ENCODE measurements around the gene PDE9A.
"Not testable (repeated sequence)": the region's sequence is repeated elsewhere in the genome, so short reads cannot be mapped to it uniquely, and the experiment has no call there.

The PDE9A gene

GRCh38 chr21:42715427-42715826 lies 62.0 kb downstream of the PDE9A start:
- not testable (repeated sequence) for DNase-seq (ENCODE audit: low spot score)

DNA sequence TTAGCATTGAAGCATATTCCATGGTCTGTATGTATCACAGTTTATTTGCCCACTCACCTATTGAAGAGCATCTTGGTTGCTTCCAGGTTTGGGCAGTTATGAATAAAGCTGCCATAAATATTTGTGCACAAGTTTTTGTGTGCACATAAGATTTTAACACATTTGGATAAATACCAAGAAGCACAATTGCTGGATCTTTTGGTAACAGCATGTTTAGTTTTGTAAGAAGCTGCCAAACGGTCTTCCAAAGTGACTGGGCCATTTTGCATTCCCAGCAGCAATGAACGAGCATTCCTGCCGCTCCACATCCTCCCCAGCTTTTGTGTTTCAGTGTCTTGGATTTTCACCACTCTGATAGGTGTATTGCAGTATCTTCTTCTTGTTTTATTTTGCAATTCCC lies 62.7 kb downstream of the PDE9A start:
- DNase-seq (ENCODE audit: low spot score): no peak

- not testable (repeated sequence) for DNase-seq (ENCODE audit: low spot score)
These were observed 67.1 kb downstream of the PDE9A start for GRCh38 chr21:42720484-42720883.

GRCh38 chr21:42721341-42721824 lies 68.0 kb downstream of the PDE9A start:
- DNase-seq (ENCODE audit: low spot score): no peak

DNA sequence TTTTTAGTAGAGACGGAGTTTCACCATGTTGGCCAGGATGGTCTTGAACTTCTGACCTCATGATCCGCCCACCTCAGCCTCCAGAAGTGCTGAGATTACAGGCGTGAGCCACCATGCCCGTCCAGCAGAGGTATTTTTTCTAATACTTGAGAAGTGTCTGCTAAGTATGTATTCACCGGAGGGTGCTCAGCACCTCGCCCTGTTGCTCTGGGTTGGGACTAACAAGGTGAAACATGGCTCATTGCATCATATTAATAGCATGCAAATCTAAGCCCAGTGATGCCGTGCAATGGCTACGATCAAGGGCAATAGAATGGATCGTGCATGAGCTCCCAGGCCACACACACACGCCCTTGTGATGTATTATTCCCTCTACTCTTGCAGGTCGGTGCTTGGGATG lies 68.7 kb downstream of the PDE9A start:
- no peak for DNase-seq (ENCODE audit: low spot score)

DNA sequence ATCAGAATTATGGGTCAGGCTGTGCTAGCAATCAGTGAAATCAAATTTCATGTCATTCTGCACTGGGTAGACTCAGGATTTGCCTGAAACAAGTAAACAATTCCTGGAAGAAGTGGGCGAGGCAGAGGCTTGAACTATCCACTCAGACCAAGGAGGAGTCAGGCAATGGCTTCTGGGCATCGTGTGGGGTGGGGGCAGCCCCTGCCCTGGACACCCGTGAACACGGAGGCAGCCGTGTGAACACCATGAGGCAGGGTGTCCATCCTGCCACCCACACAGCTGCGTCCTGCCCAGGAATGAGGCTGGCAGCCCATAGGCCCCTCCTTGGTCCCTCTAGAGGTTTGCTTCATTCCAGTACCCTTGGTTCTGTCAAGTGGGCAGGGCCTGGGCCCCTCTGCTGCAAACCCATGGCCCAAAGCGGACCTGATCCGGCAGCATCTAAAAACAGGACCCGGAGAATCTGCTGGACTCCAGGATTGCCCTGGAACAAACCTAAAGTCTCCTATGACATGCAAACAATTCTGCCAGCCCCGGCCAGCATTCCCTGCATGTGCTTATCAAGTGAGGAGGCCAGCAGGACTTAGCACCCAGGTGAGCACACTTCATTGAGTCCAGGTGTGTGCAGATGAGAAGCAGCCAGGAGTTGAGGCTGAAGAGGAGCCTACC lies 69.5 kb downstream of the PDE9A start:
- no peak for DNase-seq (ENCODE audit: low spot score)

DNA sequence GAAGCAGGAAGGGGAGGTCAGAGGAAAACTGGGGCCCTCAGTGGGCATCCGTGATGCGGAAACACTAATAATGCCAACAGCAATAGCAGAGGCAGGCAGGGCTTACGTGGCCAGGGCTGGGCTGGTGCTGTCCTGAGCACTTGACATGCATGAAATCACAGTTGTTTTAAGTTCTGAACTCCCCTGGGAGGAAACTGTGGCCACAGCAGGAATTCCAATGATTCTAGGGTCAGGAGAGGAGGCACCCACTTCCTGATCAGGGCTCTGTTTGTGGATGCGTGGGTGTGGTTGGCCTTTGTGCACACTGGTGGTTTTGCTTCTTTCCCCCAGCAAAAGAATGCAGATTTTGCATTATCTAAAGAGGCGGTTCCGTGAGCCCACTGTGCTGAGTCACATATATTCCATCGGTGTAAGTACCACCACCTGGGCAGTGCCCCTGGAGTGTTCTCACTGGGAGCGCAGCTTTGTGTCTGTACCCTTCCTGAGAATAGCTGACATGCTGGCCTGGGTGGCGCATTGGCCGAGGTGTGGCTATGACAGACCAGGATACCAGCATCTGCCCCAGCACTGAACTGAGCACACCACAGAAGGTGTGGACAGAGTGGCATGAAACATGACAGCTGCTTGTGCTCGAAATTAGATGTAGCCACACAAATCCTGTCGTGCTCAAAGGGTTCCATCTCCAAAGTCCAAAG lies 71.0 kb downstream of the PDE9A start:
- no peak for DNase-seq (ENCODE audit: low spot score)

DNA sequence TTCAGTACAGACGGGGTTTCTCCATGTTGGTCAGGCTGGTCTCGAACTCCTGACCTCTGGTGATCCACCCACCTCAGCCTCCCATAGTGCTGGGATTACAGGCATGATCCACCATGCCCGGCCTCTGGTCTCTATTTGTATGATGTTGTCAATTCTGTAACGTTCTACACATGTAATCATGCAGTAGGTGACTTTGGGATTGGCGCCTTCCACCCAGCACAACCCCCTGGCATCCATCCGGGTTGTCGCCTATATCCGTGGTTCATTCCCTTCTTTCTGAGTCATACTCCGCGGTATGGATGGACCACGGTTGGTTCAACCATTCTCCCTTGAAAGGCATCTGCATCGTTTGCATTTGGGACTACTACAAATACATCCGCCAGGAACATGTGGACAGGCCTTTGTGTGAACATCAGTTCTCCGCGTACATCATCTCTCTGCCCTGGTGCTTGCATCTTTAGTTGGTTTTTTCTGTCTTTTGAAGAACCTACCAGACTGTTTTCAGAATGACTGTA lies 72.1 kb downstream of the PDE9A start:
- no peak for DNase-seq (ENCODE audit: low spot score)

DNA sequence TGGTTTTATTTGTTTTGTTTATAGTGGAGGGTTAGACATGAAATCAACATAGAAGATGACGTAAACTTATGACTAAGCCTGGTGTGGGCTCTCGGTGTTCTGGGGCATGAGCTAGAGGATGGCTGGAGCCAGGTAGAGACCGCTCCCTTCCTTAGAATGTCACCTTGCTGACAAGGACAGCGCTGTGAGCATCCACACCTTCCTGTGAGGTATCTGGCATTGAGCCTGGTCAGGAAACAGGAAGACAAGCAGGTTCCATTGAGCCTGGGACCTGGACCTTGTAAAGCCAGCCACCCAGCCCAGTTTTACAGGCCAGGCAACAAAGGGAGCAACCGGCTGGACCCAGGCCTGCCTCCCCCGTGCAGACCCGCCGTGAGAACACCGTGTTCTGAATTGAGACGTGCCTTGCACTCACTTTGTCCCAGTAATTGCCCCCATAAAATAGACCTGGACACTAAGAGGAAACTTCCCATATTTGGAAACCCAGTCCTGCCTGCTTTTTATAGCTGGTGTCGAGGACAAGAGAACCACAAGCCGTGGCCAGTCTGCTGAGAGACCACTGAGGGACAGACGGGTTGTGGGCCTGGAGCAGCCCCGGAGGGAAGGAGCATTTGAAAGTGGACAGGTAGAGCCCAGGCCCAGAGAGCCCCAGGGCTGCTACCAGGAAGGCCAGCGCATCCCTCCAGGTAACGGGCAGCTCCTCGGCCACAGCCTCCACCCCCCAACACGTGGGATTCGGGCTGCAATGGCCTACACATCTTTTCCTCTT lies 78.0 kb downstream of the PDE9A start:
- no peak for DNase-seq (ENCODE audit: low spot score)

DNA sequence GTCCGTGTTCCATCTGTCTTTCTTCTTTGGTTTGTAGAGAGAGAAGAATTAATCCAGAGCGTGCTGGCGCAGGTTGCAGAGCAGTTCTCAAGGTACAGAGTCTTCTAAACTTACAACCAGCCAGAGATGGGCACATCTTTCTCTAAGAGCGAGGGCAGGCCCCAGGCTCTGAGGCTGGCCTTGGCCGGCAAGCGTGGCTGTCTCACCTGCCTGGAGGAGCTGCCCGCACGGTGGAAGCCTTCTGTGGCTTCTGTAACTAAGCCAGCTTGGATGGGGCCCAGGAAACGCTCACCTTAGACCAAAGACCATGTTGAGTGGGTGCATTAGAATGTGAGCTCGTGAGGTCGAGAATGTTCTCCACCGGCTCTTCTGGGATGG lies 78.6 kb downstream of the PDE9A start:
- no peak for DNase-seq (ENCODE audit: low spot score)

DNA sequence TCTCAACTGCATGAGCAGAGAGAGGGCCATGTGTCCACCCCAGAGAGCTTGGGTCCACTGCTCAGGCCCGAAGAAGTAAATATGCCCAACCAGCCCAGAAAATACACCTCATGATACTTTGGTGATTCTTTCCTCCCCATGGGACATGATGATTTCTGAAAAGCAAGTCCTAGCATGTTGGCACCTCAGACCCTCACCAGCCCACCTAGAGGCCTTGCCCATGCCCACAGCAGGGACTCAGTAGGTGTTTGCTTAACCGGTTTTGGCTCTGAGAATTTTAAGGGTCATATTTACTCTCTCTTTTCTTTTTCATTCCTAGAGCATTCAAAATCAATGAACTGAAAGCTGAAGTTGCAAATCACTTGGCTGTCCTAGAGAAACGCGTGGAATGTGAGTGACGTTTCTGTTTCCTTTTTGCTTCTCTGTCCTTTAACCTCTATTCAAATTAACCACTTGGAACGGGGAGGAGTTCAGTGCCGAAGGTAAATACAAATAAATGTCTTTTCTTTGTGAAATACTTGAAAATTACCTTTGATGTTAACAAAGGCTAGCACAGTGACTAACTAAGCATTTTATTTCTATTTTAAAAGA lies 79.7 kb downstream of the PDE9A start:
- DNase-seq (ENCODE audit: low spot score): no peak

- DNase-seq (ENCODE audit: low spot score): no peak
These were observed 80.5 kb downstream of the PDE9A start for GRCh38 chr21:42733874-42734273.

DNA sequence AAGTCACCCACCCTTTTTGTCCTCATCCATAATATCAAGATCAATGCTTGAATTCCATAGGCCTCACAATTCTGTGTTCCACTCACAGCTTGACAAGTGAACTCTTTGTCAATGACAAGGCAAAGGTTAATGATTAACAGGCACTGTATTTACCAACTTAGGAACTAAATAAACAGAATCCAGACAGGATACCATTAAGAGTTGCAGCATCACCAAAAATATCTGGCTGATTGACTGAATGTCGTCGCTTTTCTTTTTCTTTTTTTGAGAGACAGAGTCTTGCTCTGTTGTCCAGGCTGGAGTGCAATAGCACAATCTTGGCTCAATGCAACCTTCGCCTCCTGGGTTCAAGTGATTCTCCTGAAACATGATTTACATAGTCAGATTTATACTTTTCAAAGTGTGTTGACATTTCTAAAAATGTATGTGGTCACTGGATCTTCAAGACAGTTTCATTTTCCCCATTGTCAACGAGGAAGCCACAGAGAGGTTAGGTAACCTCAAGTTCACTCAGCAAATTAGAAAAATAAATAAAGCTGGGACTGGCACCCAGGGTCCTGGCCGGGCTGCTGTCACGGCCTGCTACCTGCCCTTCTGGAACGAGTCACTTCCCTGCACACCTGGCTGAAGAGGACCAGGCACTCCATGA lies 81.0 kb downstream of the PDE9A start:
- DNase-seq (ENCODE audit: low spot score): no peak

- no peak for DNase-seq (ENCODE audit: low spot score)
These were observed 81.6 kb downstream of the PDE9A start for GRCh38 chr21:42735061-42735460.

GRCh38 chr21:42735944-42736343 lies 82.5 kb downstream of the PDE9A start:
- no peak for DNase-seq (ENCODE audit: low spot score)

DNA sequence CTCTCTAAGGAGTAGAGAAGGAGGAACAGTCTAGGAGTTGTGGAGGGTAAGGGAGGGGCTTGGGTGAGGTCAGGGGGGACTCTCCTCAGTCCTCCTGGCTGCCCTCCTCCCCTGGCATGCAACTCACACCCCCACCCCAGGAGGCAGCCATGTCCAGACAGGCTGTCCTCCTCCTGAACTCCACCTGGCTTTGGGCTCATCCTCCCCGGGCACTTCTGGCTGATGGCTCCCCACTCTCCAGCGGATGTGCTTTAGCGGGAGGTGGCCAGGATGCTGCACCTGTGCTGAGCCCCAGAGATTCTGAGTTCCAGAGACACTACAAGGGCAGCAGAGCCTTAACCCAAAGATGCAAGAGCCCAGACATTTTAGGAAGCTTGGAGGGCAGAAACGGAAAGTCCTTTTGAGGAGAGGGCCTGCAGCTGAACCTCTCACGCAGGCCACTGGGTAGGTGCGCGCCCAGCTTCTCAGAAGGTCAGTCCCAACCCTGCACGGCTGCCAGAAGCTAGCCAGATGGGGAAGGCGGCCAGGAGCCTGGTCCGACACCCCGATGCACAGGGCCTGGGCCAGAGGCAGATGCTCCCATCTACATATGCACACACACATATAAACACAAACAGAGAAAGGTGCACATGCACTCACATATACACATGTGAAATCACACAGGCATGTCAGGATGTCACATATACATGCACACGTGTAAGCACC lies 83.4 kb downstream of the PDE9A start:
- DNase-seq (ENCODE audit: low spot score): no peak

DNA sequence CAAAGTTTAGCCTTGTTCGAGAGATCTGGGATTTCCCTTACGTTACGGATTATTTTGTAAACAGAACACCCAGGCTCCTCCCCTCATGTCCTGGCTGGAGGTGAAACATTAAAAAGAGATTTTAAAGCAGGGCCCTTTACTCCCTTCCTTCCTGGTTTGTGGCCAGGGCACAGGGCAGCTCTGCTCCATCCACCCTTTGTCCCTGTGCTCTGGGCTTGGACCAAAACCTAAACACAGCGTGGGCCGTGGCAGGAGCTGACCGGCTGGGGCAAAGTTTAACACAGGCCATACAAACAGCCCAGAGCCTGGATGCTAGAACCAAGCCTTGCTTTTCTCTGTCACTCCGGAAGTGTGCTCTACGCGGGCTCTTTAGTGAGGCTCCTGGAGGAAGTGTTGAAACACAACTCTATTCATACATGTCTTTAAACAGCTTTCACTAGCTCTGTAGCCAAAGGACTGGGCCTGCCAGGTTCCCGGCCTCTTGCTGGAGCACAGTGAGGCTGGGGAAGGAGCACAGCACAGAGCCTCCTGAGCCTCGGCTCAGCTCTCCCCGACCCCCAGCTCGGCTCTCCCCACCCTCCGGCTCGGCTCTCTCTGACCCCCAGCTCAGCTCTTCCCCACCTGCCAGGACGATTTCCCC lies 84.7 kb downstream of the PDE9A start:
- no peak for DNase-seq (ENCODE audit: low spot score)

GRCh38 chr21:42739061-42739931 lies 85.9 kb downstream of the PDE9A start:
- no peak for DNase-seq (ENCODE audit: low spot score)

- DNase-seq (ENCODE audit: low spot score): no peak
These were observed 87.0 kb downstream of the PDE9A start for GRCh38 chr21:42740405-42740909.

GRCh38 chr21:42741066-42741465 lies 87.6 kb downstream of the PDE9A start:
- DNase-seq (ENCODE audit: low spot score): no peak

All from RKO (cell line).